ENCODE measurements around the gene NELL1.
A peak's percentile ranks its signal among the peaks of the same experiment; 100 is the strongest.

NELL1 gene

GRCh38 chr11:20647976-20648565, 21.3 kb upstream of the NELL1 start:
- TF ChIP-seq CREB5 (CRISPR knock-in tag; IDR thresholded peaks at IDR 0.05; ENCODE audit: low read depth) (no peak), TSHZ2 (CRISPR knock-in tag; IDR thresholded peaks at IDR 0.05) (no peak), ZNF8 (CRISPR knock-in tag; IDR thresholded peaks at IDR 0.05) (no peak), ARNTL (CRISPR knock-in tag; IDR thresholded peaks at IDR 0.05; ENCODE audit: borderline replicate concordance, low read depth) (no peak), CSRNP3 (CRISPR knock-in tag; IDR thresholded peaks at IDR 0.05) (no peak), RARB (CRISPR knock-in tag; IDR thresholded peaks at IDR 0.05) (no peak), POU6F1 (CRISPR knock-in tag; IDR thresholded peaks at IDR 0.05; ENCODE audit: borderline replicate concordance, low read depth) (no peak), PPARA (CRISPR knock-in tag; IDR thresholded peaks at IDR 0.05; ENCODE audit: borderline replicate concordance) (no peak), ZNF565 (CRISPR knock-in tag; conservative IDR thresholded peaks at IDR 0.05; ENCODE audit: low read depth) (no peak), PATZ1 (CRISPR knock-in tag; IDR thresholded peaks at IDR 0.05; ENCODE audit: borderline replicate concordance) (no peak), SNAI2 (CRISPR knock-in tag; IDR thresholded peaks at IDR 0.05) (no peak), TCF4 (CRISPR knock-in tag; IDR thresholded peaks at IDR 0.05; ENCODE audit: borderline replicate concordance) (no peak), CSDC2 (CRISPR knock-in tag; IDR thresholded peaks at IDR 0.05) (no peak), BACH2 (CRISPR knock-in tag; IDR thresholded peaks at IDR 0.05; ENCODE audit: borderline replicate concordance) (no peak)
- peak; percentile 80 for ATAC-seq

DNA sequence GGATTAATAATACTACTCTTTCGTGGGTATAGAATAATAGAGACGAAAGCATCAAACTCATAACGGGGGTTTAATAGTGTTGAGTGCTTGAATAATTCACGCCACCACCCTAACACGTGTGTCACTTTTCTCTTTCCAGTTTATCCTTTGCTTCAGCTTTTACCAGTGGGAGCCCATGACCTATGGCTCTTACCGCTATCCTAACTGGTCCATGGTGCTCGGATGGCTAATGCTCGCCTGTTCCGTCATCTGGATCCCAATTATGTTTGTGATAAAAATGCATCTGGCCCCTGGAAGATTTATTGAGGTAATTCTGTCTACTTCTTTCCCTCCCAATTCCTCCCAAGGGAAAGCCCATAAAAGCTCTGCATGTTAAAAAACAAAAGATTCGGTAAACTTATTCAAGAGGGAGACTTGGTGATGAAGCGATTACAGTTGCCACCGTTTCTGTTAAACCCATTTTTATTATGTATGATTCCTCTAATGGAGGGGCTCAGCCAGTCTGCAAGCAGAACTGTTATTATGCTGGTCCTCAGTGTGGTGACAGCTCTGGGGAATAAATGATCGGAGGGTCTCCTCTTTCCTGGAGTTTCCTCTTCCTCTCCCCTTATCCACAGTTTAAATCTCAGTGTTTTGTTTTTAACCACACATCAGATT, 17.1 kb upstream of the NELL1 start:
- no peak for ATAC-seq
- TF ChIP-seq ZFP30 (CRISPR knock-in tag; IDR thresholded peaks at IDR 0.05) (no peak), ISL1 (CRISPR knock-in tag; IDR thresholded peaks at IDR 0.05) (no peak), ZNF70 (CRISPR knock-in tag; IDR thresholded peaks at IDR 0.05) (no peak), ARNTL (CRISPR knock-in tag; IDR thresholded peaks at IDR 0.05; ENCODE audit: borderline replicate concordance, low read depth) (no peak), ZNF8 (CRISPR knock-in tag; IDR thresholded peaks at IDR 0.05) (no peak), OSR1 (CRISPR knock-in tag; IDR thresholded peaks at IDR 0.05) (no peak), CREB5 (CRISPR knock-in tag; IDR thresholded peaks at IDR 0.05; ENCODE audit: low read depth) (no peak), PPARA (CRISPR knock-in tag; IDR thresholded peaks at IDR 0.05; ENCODE audit: borderline replicate concordance) (no peak), GLIS3 (CRISPR knock-in tag; IDR thresholded peaks at IDR 0.05) (no peak), ZC3H10 (CRISPR knock-in tag; IDR thresholded peaks at IDR 0.05) (no peak), TSHZ2 (CRISPR knock-in tag; IDR thresholded peaks at IDR 0.05) (no peak), POU6F1 (CRISPR knock-in tag; IDR thresholded peaks at IDR 0.05; ENCODE audit: borderline replicate concordance, low read depth) (no peak), TOX (CRISPR knock-in tag; IDR thresholded peaks at IDR 0.05; ENCODE audit: borderline replicate concordance) (no peak), RARB (CRISPR knock-in tag; IDR thresholded peaks at IDR 0.05) (no peak), CSDC2 (CRISPR knock-in tag; IDR thresholded peaks at IDR 0.05) (no peak), ZNF565 (CRISPR knock-in tag; conservative IDR thresholded peaks at IDR 0.05; ENCODE audit: low read depth) (no peak), BACH2 (CRISPR knock-in tag; IDR thresholded peaks at IDR 0.05; ENCODE audit: borderline replicate concordance) (no peak)

All from SK-N-SH treated with all-trans-retinoic acid at 6 μM for 48 hours (cell line).